Pancreas (tissue), 10 donors: ENCODE measurements around the gene SLC15A1. TPM values are rescaled to one million over a fixed set of nuclear protein-coding genes. Genes with fewer than 3 reads are reported as not detected.
A peak's percentile ranks its signal among the peaks of the same experiment; 100 is the strongest.

ENCODE experiments used
- ATAC-seq, 4 donors: fragments of 200-7000 bp; cut with Tn5 transposase; one replicate each; pipeline versions ENCODE4 v1.8.0 to v1.9.1; 2020; ENCODE audit warnings: mild to moderate bottlenecking in 4 of 4, moderate library complexity in 4 of 4
- DNase-seq, 6 donors: peaks; one replicate each; pipeline ENCODE4 v3.0.0-alpha.2; 2020
- FAIRE-seq: peaks from 2 replicates; lab custom pipeline; 2012; peaks lifted over from hg19 to GRCh38; lab: Jason Lieb, UNC
- H3K27ac ChIP-seq, 4 donors: fragments of 200-600 bp; sonication (generic); 1 replicate in 3 of 4; 2 replicates in 1 of 4; pipeline versions ENCODE4 v1.5.0 to v1.8.0; 2020
- H3K27me3 ChIP-seq, 4 donors: fragments of 200-600 bp; one replicate each; pipeline ENCODE4 v1.8.0; 2021
- H3K36me3 ChIP-seq, 3 donors: fragments of 200-600 bp; sonication (generic) in 1 of 3; one replicate each; pipeline versions ENCODE4 v1.5.0 to v1.8.0; 2020 to 2021
- H3K4me1 ChIP-seq, 3 donors: fragments of 200-600 bp; one replicate each; pipeline ENCODE4 v1.8.0; 2021
- H3K4me3 ChIP-seq, 4 donors: fragments of 200-600 bp; sonication (generic) in 2 of 4; one replicate each; pipeline versions ENCODE4 v1.5.0 to v1.8.0; 2020 to 2021
- H3K9me3 ChIP-seq, 4 donors: fragments of 200-600 bp; one replicate each; pipeline ENCODE4 v1.8.0; 2021
- CTCF ChIP-seq, 4 donors: fragments of 200-600 bp; sonication (generic) in 3 of 4; IDR thresholded peaks; one replicate each; pipeline versions ENCODE4 v1.5.0 to v1.8.0; 2021; ENCODE audit warnings: antibody characterized with exemption in 4 of 4
- WGBS, 2 donors: extraction: QIAGEN DNeasy Blood & Tissue Kit; methylation state at CpG; one replicate each; pipeline ENCODE4 v1.1.7; 2013; 5-methylcytosine and 5-hydroxymethylcytosine counted together
- intact Hi-C, 3 donors: fragments of 100-400 bp; cut with DNase I; formaldehyde crosslinking; loops; one replicate each; pipeline versions ENCODE4 v1.11.1 to v1.14.2; 2022
- polyA plus RNA-seq, 2 donors: library from polyadenylated mRNA; stranded (reverse); fragments of 200-250 nt; gene quantifications; one replicate each; pipeline ENCODE4 v1.2.3, GENCODE V29; 2013
- total RNA-seq, 6 donors: library from RNA; stranded (reverse); fragmentation: NEBNext Ultra II Directional in 4 of 6; extraction: Animal tissue kit (Norgen Biotek cat#: 25700) in 4 of 6; gene quantifications; one replicate each; pipeline versions ENCODE4 v1.2.1 to v1.2.4, GENCODE V29; 2021 to 2023
- donor health status: healthy with polysubstance abuse.
- donor health status: DM: no; HTN: no; CAD: no; lungs with moderate emphysema.
- donor health status: DM: no; HTN: no; CAD: no.
- donor health status: control.
- donor health status: control.
- donor health status: Bipolar disorder and iron deficiency.
- donor health status: DM: yes; HTN: yes; CAD: no.
- donor health status: DM: no; HTN: no; CAD: no.
- donor health status: DM: no; HTN: no; CAD: no.
- donor health status: DM: yes; HTN: yes; CAD: no.

The SLC15A1 gene
- total and polyA plus RNA-seq, 8 donors, result 4.6 to 16.7 (median 6.6) TPM

- FAIRE-seq (no peak), DNase-seq (no peak), ATAC-seq (no peak)
- H3K27ac ChIP-seq, result no peak overlapping the region
- H3K27me3 ChIP-seq, result no peaks in the 10 kb centered on the region
- 89 to 92% methylated on average over 7 of the region's 7 CpGs for WGBS, 2 donors
- H3K9me3 ChIP-seq, result no peaks in the 10 kb centered on the region
- H3K4me1 ChIP-seq, result peaks cover 0 to 7% (median 5%) of the 10 kb centered on the region in 3 donors
- no peaks in the 10 kb centered on the region for H3K36me3 ChIP-seq
- no peak for TF ChIP-seq CTCF (IDR thresholded peaks at IDR 0.05)
- no peak overlapping the region for H3K4me3 ChIP-seq
- intact Hi-C loops, result no loop called here
Observed at GRCh38 chr13:98769736-98770135, 17.3 kb upstream of the SLC15A1 start.

GRCh38 chr13:98768522-98768921 is 16.1 kb upstream of the SLC15A1 start:
- Histone ChIP-seq H3K27me3 (no peaks in the 10 kb centered on the region), H3K27ac (no peak overlapping the region), H3K36me3 (no peaks in the 10 kb centered on the region), H3K4me1 (peaks cover 0 to 7% (median 5%) of the 10 kb centered on the region in 3 donors), H3K4me3 (no peak overlapping the region), H3K9me3 (no peaks in the 10 kb centered on the region)
- FAIRE-seq (no peak), ATAC-seq (no peak), DNase-seq (no peak)
- intact Hi-C loops, result no loop called here
- 80 to 82% methylated on average over 4 of the region's 4 CpGs for WGBS, 2 donors
- TF ChIP-seq CTCF (IDR thresholded peaks at IDR 0.05), result no peak

GRCh38 chr13:98766697-98767096 is 14.2 kb upstream of the SLC15A1 start:
- DNase-seq (no peak), ATAC-seq (no peak), FAIRE-seq (no peak)
- Histone ChIP-seq H3K27ac (no peak overlapping the region), H3K9me3 (no peaks in the 10 kb centered on the region), H3K4me3 (no peak overlapping the region), H3K36me3 (no peaks in the 10 kb centered on the region), H3K27me3 (no peaks in the 10 kb centered on the region), H3K4me1 (peaks cover 0 to 4% (median 3%) of the 10 kb centered on the region in 3 donors)
- TF ChIP-seq CTCF (IDR thresholded peaks at IDR 0.05), result no peak
- intact Hi-C loops, result no loop called here
- WGBS, 2 donors, result 47 to 50% methylated on average over 11 of the region's 11 CpGs

- no peak for FAIRE-seq
- 69 to 71% methylated on average over 8 of the region's 8 CpGs for WGBS, 2 donors
- H3K36me3 ChIP-seq, result no peaks in the 10 kb centered on the region
- no peaks in the 10 kb centered on the region for H3K27me3 ChIP-seq
- intact Hi-C loops, result no loop called here
- no peaks in the 10 kb centered on the region for H3K9me3 ChIP-seq
- H3K27ac ChIP-seq, result no peak overlapping the region
- no peak for TF ChIP-seq CTCF (IDR thresholded peaks at IDR 0.05)
- ATAC-seq, result peak in 1 of 4 donors; percentile 63
- H3K4me3 ChIP-seq, result no peak overlapping the region
- H3K4me1 ChIP-seq, result peaks cover 0 to 2% (median 0%) of the 10 kb centered on the region in 3 donors
- no peak for DNase-seq
Observed at GRCh38 chr13:98765996-98766519, 13.6 kb upstream of the SLC15A1 start.

GRCh38 chr13:98761986-98762616 is 9.6 kb upstream of the SLC15A1 start:
- Histone ChIP-seq H3K4me1 (peaks cover 0 to 2% (median 0%) of the 10 kb centered on the region in 3 donors), H3K4me3 (no peak overlapping the region), H3K36me3 (no peaks in the 10 kb centered on the region), H3K27ac (peak overlapping the region in 2 of 4 donors; percentile 17 to 18), H3K27me3 (no peaks in the 10 kb centered on the region), H3K9me3 (no peaks in the 10 kb centered on the region)
- DNase-seq (no peak), FAIRE-seq (no peak), ATAC-seq (peak in 1 of 4 donors; percentile 8)
- TF ChIP-seq CTCF (IDR thresholded peaks at IDR 0.05), result no peak
- intact Hi-C loops, result no loop called here
- WGBS, 2 donors, result 70 to 79% methylated on average over 15 of the region's 15 CpGs
